ENCODE data around the gene BSPRY.

GRCh38 chr9:113364951-113365350 lies 15.6 kb downstream of the BSPRY start:
- TF ChIP-seq CTCF (conservative IDR thresholded peaks at IDR 0.05; ENCODE audit: low read length), result no peak
- TF ChIP-seq EZH2phosphoT487 (IDR thresholded peaks at IDR 0.05; ENCODE audit: borderline replicate concordance), result no peak

Data from Loucy (cell line).